ENCODE results near the gene SRA1. TPM values are rescaled to one million over a fixed set of nuclear protein-coding genes. Genes with fewer than 3 reads are reported as not detected.

SRA1 gene
- total and polyA plus RNA-seq, 2 of the 13 experiments (the other 11 are each of a cell fraction or from before 2014, with no cell fraction given): 14.2 to 32.8 TPM

- 0 out of 2 replicates have a peak, but pooled peaks have one; percentile 50 for TF ChIP-seq HNF1A (IDR thresholded peaks at IDR 0.05; ENCODE audit: low read depth)
- TF ChIP-seq HNF1A (CRISPR knock-in tag; IDR thresholded peaks at IDR 0.05; ENCODE audit: borderline replicate concordance): no peak; the same call in 1 of the 2 replicates
- TF ChIP-seq ZNF20 (CRISPR knock-in tag; IDR thresholded peaks at IDR 0.05): no peak
- peak; percentile 86 for TF ChIP-seq RARA (CRISPR knock-in tag; IDR thresholded peaks at IDR 0.05)
- TF ChIP-seq NR2F1 (CRISPR knock-in tag; IDR thresholded peaks at IDR 0.05): 0 out of 4 replicates have a peak, but pooled peaks have one; percentile 24 to 27
- TF ChIP-seq ZNF614 (CRISPR knock-in tag; IDR thresholded peaks at IDR 0.05; ENCODE audit: borderline replicate concordance): 0 out of 2 replicates have a peak, but pooled peaks have one; percentile 37
- no peak for TF ChIP-seq ZNF569 (CRISPR knock-in tag; IDR thresholded peaks at IDR 0.05; ENCODE audit: borderline replicate concordance)
- TF ChIP-seq ZNF205 (CRISPR knock-in tag; IDR thresholded peaks at IDR 0.05): 0 out of 2 replicates have a peak, but pooled peaks have one; percentile 32
- TF ChIP-seq PAXIP1 (CRISPR knock-in tag; conservative IDR thresholded peaks at IDR 0.05): peak; percentile 83
- no peak for TF ChIP-seq HNRNPH1 (optimal IDR thresholded peaks at IDR 0.05; ENCODE audit: low read depth, low read length)
- TF ChIP-seq ZNF552 (CRISPR knock-in tag; IDR thresholded peaks at IDR 0.05; ENCODE audit: borderline replicate concordance): no peak
- peak; percentile 86; the same call in 1 of the 2 replicates for TF ChIP-seq DDIT3 (CRISPR knock-in tag; IDR thresholded peaks at IDR 0.05)
- 0 out of 2 replicates have a peak, but pooled peaks have one; percentile 23 for TF ChIP-seq ZNF800 (CRISPR knock-in tag; IDR thresholded peaks at IDR 0.05)
- TF ChIP-seq ZMYM4 (CRISPR knock-in tag; IDR thresholded peaks at IDR 0.05): peak; percentile 32; the same call in 1 of the 2 replicates
- TF ChIP-seq ELK4 (CRISPR knock-in tag; IDR thresholded peaks at IDR 0.05; ENCODE audit: borderline replicate concordance): no peak
- no peak for TF ChIP-seq PHF20 (CRISPR knock-in tag; IDR thresholded peaks at IDR 0.05)
- TF ChIP-seq ZBTB20 (CRISPR knock-in tag; IDR thresholded peaks at IDR 0.05; ENCODE audit: borderline replicate concordance, low read depth): peak; percentile 38; the same call in 1 of the 2 replicates
- no peak for TF ChIP-seq ZNF441 (CRISPR knock-in tag; IDR thresholded peaks at IDR 0.05; ENCODE audit: borderline replicate concordance)
These were observed 49.8 kb upstream of the SRA1 start (continued) for GRCh38 chr5:140607031-140607430.

Measured in HepG2 (cell line).